Skin of body (tissue), 2 donors: Measurements from ENCODE around the gene WDR20. TPM values are rescaled to one million over a fixed set of nuclear protein-coding genes. Genes with fewer than 3 reads are reported as not detected.

Experiments used
- DNase-seq: peaks from one replicate; lab custom pipeline; 2025; lab: John Stamatoyannopoulos, UW
- total RNA-seq: library from RNA; depleted of rRNA; stranded (reverse); fragments of >200 nt; gene quantifications from one replicate; pipeline ENCODE4 v1.2.3, GENCODE V29; 2014

WDR20 gene
- total RNA-seq, 1 donor from 2014 or later, result 22.3 TPM

- DNase-seq, result no peak
These were observed 57.2 kb downstream of the WDR20 start for GRCh38 chr14:102196902-102197230.

DNA sequence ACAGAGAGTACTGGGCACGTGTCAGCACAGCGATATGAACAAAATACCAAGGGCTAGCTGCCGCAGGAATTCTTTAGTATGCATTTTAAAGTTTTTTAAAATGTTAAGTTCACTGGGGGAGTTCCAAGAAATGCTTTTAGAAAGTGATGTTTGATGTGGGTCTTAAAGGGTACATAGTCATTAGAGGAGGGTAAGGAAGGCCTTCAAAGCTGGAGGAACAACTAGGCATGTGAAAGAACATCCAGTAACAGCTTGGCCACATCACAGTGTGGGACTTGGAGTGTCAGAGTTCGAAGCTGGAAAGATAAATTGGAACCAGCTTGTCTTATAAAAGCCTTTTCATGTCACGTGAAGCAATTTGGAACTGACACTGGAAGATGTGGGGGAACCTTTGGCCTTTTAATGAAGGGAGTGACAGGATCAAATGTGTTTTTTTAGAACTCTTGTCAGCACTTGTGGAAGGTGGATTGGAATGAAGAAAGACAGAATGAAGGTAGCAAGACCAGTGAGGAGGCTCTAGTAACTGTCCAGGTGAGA lies 57.7 kb downstream of the WDR20 start:
- no peak for DNase-seq

GRCh38 chr14:102200690-102201352 lies 61.1 kb downstream of the WDR20 start:
- DNase-seq, result no peak

GRCh38 chr14:102201353-102201738 lies 61.6 kb downstream of the WDR20 start:
- DNase-seq, result no peak

- DNase-seq, result no peak
These were observed 62.1 kb downstream of the WDR20 start for GRCh38 chr14:102201776-102202175.

GRCh38 chr14:102202944-102203343 lies 63.2 kb downstream of the WDR20 start:
- DNase-seq, result no peak

- DNase-seq, result no peak
These were observed 63.7 kb downstream of the WDR20 start for GRCh38 chr14:102203382-102203781.

- DNase-seq, result no peak
These were observed 65.9 kb downstream of the WDR20 start for GRCh38 chr14:102205560-102205959.

- no peak for DNase-seq
These were observed 67.2 kb downstream of the WDR20 start for GRCh38 chr14:102206918-102207317.

DNA sequence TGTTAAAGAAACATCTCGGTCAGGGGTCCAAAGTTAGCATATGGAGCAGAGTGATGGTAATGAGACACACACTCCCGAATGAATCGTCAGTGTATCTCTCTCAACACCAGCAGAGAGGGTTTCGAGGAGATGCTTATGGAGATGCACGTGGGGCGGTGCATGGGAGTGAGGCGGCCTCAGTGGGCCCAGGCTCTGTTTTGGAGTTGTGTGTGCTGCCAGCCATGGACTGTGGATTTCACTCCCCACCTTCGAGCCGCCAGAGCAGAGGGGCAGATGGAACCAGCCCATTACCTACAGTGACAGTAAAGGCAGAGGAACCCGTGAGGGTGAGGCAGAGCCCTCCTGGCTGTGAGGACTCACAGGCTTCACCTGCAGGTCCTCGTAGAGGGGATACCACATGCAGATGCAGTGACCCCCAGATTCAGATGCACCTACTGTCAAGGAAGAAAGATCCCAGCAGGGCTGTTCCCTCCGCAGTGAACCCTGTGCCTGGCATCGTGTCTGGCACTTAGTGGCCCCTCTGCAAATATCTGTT lies 68.2 kb downstream of the WDR20 start:
- no peak for DNase-seq

GRCh38 chr14:102208741-102209140 lies 69.0 kb downstream of the WDR20 start:
- no peak for DNase-seq

DNA sequence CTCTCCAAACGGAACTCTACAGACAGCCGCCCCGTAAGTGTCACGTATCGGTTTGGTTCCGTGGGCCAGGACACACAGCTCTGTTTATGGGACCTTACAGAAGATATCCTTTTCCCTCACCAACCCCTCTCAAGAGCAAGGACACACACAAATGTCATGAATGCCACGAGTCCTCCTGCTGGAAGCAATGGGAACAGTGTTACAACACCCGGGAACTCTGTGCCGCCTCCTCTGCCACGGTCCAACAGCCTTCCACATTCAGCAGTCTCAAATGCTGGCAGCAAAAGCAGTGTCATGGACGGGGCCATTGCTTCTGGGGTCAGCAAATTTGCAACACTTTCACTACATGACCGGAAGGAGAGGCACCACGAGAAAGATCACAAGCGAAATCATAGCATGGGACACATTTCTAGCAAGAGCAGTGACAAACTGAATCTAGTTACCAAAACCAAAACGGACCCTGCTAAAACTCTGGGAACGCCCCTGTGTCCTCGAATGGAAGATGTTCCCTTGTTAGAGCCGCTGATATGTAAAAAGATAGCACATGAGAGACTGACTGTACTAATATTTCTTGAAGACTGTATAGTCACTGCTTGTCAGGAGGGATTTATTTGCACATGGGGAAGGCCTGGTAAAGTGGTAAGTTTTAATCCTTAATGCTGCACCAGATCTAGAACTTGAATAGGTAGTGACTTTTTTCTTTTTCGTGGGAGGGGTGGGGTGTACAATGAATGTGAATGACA lies 69.7 kb downstream of the WDR20 start:
- no peak for DNase-seq

GRCh38 chr14:102210421-102211042 lies 70.8 kb downstream of the WDR20 start:
- DNase-seq, result no peak

DNA sequence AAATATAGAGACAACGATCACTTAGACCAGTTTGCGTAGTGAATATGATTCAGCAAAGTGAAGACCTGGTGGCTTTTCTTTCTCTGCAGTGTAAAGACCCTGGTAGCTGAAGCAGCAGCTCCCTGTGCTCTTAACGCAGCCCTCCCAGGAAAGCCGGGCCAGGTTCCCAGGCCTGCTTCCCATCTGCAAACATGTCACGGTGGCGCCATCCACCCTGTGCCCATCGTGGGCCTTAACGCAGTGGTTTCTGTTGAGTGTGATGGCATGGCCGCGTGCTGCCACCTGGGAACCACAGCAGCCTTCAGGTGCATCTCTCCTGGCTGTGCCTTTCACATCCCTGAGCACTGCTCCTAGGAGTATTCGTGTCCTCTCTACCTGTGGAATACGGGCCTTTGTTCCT lies 71.5 kb downstream of the WDR20 start:
- DNase-seq, result no peak

DNA sequence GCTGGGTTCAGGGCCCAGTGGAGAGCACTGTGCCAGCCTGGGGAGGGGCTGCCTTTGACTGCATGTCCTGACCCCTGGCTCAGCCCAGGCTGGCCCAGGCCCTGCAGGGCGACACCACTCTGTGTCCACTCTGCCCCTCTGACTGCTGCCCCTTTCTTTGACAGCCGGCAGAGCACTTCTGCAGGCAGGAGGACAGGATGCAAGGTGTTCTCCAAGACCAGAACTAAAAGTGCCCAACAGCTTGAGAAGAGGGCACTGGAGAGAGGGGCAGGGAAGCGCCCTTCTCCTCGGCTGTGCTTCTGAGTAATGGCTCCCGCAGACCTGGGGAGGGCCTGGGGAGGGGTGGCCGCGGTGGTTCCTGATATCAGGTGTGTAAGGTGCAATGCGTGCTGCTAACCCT lies 72.7 kb downstream of the WDR20 start:
- no peak for DNase-seq

GRCh38 chr14:102212845-102213244 lies 73.1 kb downstream of the WDR20 start:
- no peak for DNase-seq

DNA sequence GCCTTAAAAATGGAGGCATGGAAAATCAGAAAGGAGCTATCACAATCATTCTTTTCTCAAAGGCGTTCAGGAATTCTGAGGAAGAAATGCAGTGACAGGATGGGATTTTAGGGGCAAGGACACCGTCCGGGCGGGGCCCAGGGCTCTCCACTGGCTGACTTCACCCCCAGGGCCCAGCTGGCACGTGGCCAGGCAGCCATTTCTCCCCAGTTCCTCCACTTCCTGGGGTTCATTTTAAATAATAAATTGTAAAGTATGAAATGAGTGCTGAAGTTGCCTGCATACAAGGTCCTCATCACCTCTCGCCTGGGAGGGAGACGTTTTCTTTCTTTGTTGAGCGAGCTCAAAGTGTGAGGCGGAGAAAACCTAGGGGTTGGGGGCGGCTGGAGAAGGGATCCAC lies 73.8 kb downstream of the WDR20 start:
- no peak for DNase-seq

DNA sequence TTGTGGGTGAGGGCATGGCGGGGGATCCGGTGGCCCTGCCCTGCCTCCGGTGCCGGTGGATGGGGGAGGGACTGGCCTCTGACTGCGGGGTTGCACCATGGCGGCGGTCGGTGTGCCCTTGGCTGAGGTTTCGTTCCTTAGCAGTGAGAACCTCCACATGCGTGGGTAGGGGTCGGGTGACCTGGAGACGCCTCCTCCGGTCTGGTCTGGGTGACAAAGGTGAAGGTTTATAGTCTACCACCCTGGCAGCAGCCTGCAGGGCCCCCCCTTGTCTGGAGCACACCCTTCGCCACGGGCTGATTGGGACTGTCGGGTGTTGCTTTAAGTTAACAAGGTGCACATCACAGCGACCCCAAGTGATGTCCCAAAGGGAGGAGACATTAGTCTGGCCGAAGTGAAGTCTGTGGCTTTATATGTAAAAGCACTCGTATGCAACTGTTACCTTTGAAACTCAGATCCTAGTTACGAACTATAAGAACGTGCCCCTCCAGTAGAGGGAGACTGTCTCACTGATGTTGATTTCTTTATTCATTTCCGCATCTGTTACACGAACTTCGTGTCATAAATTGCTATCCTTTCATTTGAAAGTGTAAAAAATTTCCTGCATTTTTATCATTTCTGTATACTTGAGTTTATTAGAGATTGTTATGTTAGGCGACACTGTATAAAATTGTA lies 74.4 kb downstream of the WDR20 start:
- no peak for DNase-seq

- no peak for DNase-seq
These were observed 75.4 kb downstream of the WDR20 start for GRCh38 chr14:102215071-102215470.

GRCh38 chr14:102215576-102216250 lies 76.0 kb downstream of the WDR20 start:
- DNase-seq, result no peak

DNA sequence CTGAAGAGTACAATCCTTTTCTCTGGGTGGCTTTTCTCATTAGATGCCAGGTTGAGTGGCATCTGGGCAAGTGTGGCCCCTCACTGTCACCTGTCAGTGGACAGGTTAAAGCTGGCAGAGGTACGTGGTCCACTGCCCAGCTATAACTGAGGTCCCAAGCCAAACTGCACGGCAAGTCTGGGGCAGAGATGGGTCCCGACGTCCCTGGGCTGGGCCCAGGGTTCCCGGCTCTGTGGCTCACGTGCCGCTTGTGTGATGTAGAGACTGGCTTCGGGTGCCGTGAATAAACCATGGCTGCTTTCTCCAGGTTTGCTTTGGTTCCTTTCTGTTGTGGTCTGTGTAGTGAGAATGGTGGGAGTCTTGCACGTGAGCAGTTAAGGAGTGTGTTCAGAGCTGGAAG lies 77.7 kb downstream of the WDR20 start:
- DNase-seq, result no peak
